ENCODE measurements around the gene THEMIS.

Gene THEMIS

DNA sequence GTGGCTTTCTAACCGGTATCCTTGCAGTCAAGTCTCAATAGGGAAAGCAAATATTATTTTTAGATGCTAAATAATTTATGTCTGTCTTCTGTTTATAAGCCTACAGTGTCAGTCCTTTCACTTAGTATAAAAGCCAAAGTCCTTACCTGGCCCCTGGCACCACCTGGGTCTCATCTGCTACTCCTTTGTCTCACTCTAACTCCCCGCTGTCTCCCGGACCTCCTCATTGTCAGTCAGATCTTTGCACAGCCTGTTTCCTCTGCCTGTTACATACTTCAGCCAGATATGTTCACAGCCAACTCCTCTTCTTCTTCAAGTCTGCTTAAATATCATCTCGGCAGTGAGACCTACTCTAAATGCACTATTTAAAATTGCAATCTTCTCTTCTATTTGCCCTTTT lies 84.2 kb downstream of the THEMIS start:
- TF ChIP-seq CREB1 (IDR thresholded peaks at IDR 0.05; ENCODE audit: low read depth) = no peak
- TF ChIP-seq TCF12 (IDR thresholded peaks at IDR 0.05; ENCODE audit: low read depth) = no peak
- TF ChIP-seq RAD21 (IDR thresholded peaks at IDR 0.05; ENCODE audit: low read depth) = no peak

DNA sequence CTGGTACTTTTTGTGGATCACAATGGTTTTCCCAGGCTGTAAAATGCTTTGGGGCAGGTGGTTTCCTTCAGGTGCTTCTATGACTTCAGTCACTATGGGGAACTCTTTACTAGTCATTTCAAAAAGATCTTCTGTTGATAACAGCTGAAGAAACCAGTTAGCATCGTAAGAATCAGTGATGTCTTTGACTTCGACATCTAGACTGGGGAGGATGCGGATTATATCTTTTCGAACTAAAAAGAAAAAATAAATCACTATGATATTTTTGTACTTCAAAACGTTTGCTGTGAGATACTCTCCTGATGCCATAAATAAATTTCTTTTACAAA lies 87.2 kb downstream of the THEMIS start:
- TF ChIP-seq TEAD4 (IDR thresholded peaks at IDR 0.05) = no peak
- TF ChIP-seq NFIC (IDR thresholded peaks at IDR 0.05) = no peak
- TF ChIP-seq MAX (IDR thresholded peaks at IDR 0.05) = no peak
- TF ChIP-seq, protein P1, sequence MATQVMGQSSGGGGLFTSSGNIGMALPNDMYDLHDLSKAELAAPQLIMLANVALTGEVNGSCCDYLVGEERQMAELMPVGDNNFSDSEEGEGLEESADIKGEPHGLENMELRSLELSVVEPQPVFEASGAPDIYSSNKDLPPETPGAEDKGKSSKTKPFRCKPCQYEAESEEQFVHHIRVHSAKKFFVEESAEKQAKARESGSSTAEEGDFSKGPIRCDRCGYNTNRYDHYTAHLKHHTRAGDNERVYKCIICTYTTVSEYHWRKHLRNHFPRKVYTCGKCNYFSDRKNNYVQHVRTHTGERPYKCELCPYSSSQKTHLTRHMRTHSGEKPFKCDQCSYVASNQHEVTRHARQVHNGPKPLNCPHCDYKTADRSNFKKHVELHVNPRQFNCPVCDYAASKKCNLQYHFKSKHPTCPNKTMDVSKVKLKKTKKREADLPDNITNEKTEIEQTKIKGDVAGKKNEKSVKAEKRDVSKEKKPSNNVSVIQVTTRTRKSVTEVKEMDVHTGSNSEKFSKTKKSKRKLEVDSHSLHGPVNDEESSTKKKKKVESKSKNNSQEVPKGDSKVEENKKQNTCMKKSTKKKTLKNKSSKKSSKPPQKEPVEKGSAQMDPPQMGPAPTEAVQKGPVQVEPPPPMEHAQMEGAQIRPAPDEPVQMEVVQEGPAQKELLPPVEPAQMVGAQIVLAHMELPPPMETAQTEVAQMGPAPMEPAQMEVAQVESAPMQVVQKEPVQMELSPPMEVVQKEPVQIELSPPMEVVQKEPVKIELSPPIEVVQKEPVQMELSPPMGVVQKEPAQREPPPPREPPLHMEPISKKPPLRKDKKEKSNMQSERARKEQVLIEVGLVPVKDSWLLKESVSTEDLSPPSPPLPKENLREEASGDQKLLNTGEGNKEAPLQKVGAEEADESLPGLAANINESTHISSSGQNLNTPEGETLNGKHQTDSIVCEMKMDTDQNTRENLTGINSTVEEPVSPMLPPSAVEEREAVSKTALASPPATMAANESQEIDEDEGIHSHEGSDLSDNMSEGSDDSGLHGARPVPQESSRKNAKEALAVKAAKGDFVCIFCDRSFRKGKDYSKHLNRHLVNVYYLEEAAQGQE (IDR thresholded peaks at IDR 0.05; ENCODE audit: low read depth) = no peak
- TF ChIP-seq RAD21 (IDR thresholded peaks at IDR 0.05; ENCODE audit: low read depth) = no peak
- no peak for TF ChIP-seq EGR1 (IDR thresholded peaks at IDR 0.05)
- TF ChIP-seq FOXM1 (IDR thresholded peaks at IDR 0.05; ENCODE audit: borderline replicate concordance, low read depth) = no peak
- no peak for TF ChIP-seq TAF1 (IDR thresholded peaks at IDR 0.05; ENCODE audit: low read depth)
- no peak for TF ChIP-seq CREB1 (IDR thresholded peaks at IDR 0.05; ENCODE audit: low read depth)

GRCh38 chr6:127812985-127813698 lies 87.7 kb downstream of the THEMIS start:
- TF ChIP-seq MAX (IDR thresholded peaks at IDR 0.05) (no peak), CREB1 (IDR thresholded peaks at IDR 0.05; ENCODE audit: low read depth) (no peak), TAF1 (IDR thresholded peaks at IDR 0.05; ENCODE audit: low read depth) (no peak), RAD21 (IDR thresholded peaks at IDR 0.05; ENCODE audit: low read depth) (no peak), FOXM1 (IDR thresholded peaks at IDR 0.05; ENCODE audit: borderline replicate concordance, low read depth) (no peak), TCF12 (IDR thresholded peaks at IDR 0.05; ENCODE audit: low read depth) (no peak), YY1 (IDR thresholded peaks at IDR 0.05; ENCODE audit: low read depth) (no peak), TEAD4 (IDR thresholded peaks at IDR 0.05) (no peak), ZBTB7A (IDR thresholded peaks at IDR 0.05; ENCODE audit: low read depth) (no peak), CEBPB (IDR thresholded peaks at IDR 0.05) (no peak), EGR1 (IDR thresholded peaks at IDR 0.05) (no peak)
- TF ChIP-seq, protein P1 (IDR thresholded peaks at IDR 0.05; ENCODE audit: low read depth) = no peak
- TF ChIP-seq, protein P2, sequence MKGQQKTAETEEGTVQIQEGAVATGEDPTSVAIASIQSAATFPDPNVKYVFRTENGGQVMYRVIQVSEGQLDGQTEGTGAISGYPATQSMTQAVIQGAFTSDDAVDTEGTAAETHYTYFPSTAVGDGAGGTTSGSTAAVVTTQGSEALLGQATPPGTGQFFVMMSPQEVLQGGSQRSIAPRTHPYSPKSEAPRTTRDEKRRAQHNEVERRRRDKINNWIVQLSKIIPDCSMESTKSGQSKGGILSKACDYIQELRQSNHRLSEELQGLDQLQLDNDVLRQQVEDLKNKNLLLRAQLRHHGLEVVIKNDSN (IDR thresholded peaks at IDR 0.05) = no peak

- TF ChIP-seq NFIC (IDR thresholded peaks at IDR 0.05) = no peak
- TF ChIP-seq EP300 (IDR thresholded peaks at IDR 0.05; ENCODE audit: borderline replicate concordance) = no peak
- TF ChIP-seq, protein P2 (IDR thresholded peaks at IDR 0.05) = no peak
- no peak for TF ChIP-seq TAF1 (IDR thresholded peaks at IDR 0.05; ENCODE audit: low read depth)
- TF ChIP-seq TEAD4 (IDR thresholded peaks at IDR 0.05) = no peak
- TF ChIP-seq MAX (IDR thresholded peaks at IDR 0.05) = no peak
- TF ChIP-seq CEBPB (IDR thresholded peaks at IDR 0.05) = no peak
- TF ChIP-seq CREB1 (IDR thresholded peaks at IDR 0.05; ENCODE audit: low read depth) = no peak
- no peak for TF ChIP-seq TCF12 (IDR thresholded peaks at IDR 0.05; ENCODE audit: low read depth)
- no peak for TF ChIP-seq FOXM1 (IDR thresholded peaks at IDR 0.05; ENCODE audit: borderline replicate concordance, low read depth)
- TF ChIP-seq, protein P1 (IDR thresholded peaks at IDR 0.05; ENCODE audit: low read depth) = no peak
- no peak for TF ChIP-seq RAD21 (IDR thresholded peaks at IDR 0.05; ENCODE audit: low read depth)
- TF ChIP-seq YY1 (IDR thresholded peaks at IDR 0.05; ENCODE audit: low read depth) = no peak
- no peak for TF ChIP-seq EGR1 (IDR thresholded peaks at IDR 0.05)
Measured at GRCh38 chr6:127811900-127812570, 88.8 kb downstream of the THEMIS start.
